Heart right ventricle (tissue), 16 donors: ENCODE measurements around the gene MATCAP1. TPM values are rescaled to one million over a fixed set of nuclear protein-coding genes. Genes with fewer than 3 reads are reported as not detected.

Experiments used
- ATAC-seq, 8 donors: fragments of 200-7000 bp; cut with Tn5 transposase; one replicate each; pipeline ENCODE4 v1.9.1; 2020; ENCODE audit warnings: mild to moderate bottlenecking in 8 of 8, moderate library complexity in 8 of 8, moderate number of reproducible peaks in 1 of 8
- DNase-seq, 2 donors: peaks; one replicate each; pipeline ENCODE4 v3.0.0-alpha.2; 2020
- H3K27ac ChIP-seq, 10 donors: fragments of 200-600 bp; sonication (generic) in 2 of 10; one replicate each; pipeline versions ENCODE4 v1.5.0 to v1.8.0; 2020 to 2022; ENCODE audit warnings: mild to moderate bottlenecking in 3 of 10
- H3K27me3 ChIP-seq, 7 donors: fragments of 200-600 bp; one replicate each; pipeline ENCODE4 v1.8.0; 2021 to 2022; ENCODE audit warnings: mild to moderate bottlenecking in 2 of 7
- H3K36me3 ChIP-seq, 9 donors: fragments of 200-600 bp; sonication (generic) in 1 of 9; one replicate each; pipeline versions ENCODE4 v1.5.0 to v1.8.0; 2020 to 2022; ENCODE audit warnings: mild to moderate bottlenecking in 2 of 9
- H3K4me1 ChIP-seq, 9 donors: fragments of 200-600 bp; sonication (generic) in 1 of 9; one replicate each; pipeline versions ENCODE4 v1.5.0 to v1.8.0; 2020 to 2022; ENCODE audit warnings: mild to moderate bottlenecking in 4 of 9
- H3K4me3 ChIP-seq, 10 donors: fragments of 200-600 bp; sonication (generic) in 2 of 10; one replicate each; pipeline versions ENCODE4 v1.5.0 to v1.8.0; 2020 to 2022; ENCODE audit warnings: mild to moderate bottlenecking in 7 of 10, moderate library complexity in 2 of 10
- H3K9me3 ChIP-seq, 11 donors: fragments of 200-600 bp in 10 of 11; sonication (generic) in 2 of 11; one replicate each; pipeline versions ENCODE4 v1.5.0 to v1.8.0; 2013 to 2022; ENCODE audit warnings: mild to moderate bottlenecking in 2 of 11, control low read depth in 1 of 11, moderate library complexity in 1 of 11
- CTCF ChIP-seq, 9 donors: fragments of 200-600 bp; sonication (generic) in 2 of 9; IDR thresholded peaks; one replicate each; pipeline versions ENCODE4 v1.5.0 to v1.8.0; 2021 to 2022; ENCODE audit warnings: antibody characterized with exemption in 9 of 9, mild to moderate bottlenecking in 5 of 9, moderate library complexity in 1 of 9
- WGBS, 2 donors: extraction: QIAGEN DNeasy Blood & Tissue Kit; methylation state at CpG; one replicate each; pipeline ENCODE4 v1.1.7; 2013; ENCODE audit warnings: inconsistent platforms in 1 of 2; 5-methylcytosine and 5-hydroxymethylcytosine counted together
- intact Hi-C, 10 donors: fragments of 100-400 bp; cut with DNase I; formaldehyde crosslinking; loops; one replicate each; pipeline versions ENCODE4 v1.11.1 to v1.14.2; 2022
- polyA plus RNA-seq, 2 donors: library from polyadenylated mRNA; stranded (reverse); fragments of 200-250 nt; gene quantifications; one replicate each; pipeline ENCODE4 v1.2.3, GENCODE V29; 2013
- total RNA-seq, 10 donors: library from RNA; stranded (reverse); fragmentation: NEBNext Ultra II Directional in 3 of 10; extraction: Animal tissue kit (Norgen Biotek cat#: 25700) in 3 of 10; gene quantifications; one replicate each; pipeline versions ENCODE4 v1.2.1 to v1.2.4, GENCODE V29; 2021 to 2023
- donor health status: Arrhythmogenic right ventricular cardiomyopathy.
- donor health status: ischemic (EF 13 %, LVEDD 7.1; RV severe dilation, severe dysfunction).
- donor health status: healthy with polysubstance abuse.
- donor health status: DM: no; HTN: yes; CAD: no.
- donor health status: DM: no; HTN: no; CAD: no.
- donor health status: ischemic (EF 25% LVEDD 6.9; RV normal size, moderate dysfunction).
- donor health status: ischemic (EF 25% LVEDD 5.7; RV mildly dilated, moderate dysfunction).
- donor health status: healthy.
- donor health status: DM: yes; HTN: yes; CAD: no.
- donor health status: Ischemic cardiomyopathy.
- donor health status: ischemic (EF 35%, LVEDD 5.7; RV mildly dilated, moderate dysfunction).
- donor health status: nonischemic (EF 11% LVEDD 7.7; RV severe dilation, severe dysfunction).
- donor health status: DM: yes; HTN: yes; CAD: no.
- donor health status: PGD.
- donor health status: ischemic (EF 29% LVEDD 5.4; RV normal size, mild dysfunction).
- donor health status: nonischemic (EF 23%, LVEDD 6.1; RV moderate dilation, normal function).

Gene MATCAP1
- total and polyA plus RNA-seq, 12 donors, result 8.0 to 30.9 (median 13.1) TPM

GRCh38 chr16:67201411-67202345, 17.9 kb upstream of the MATCAP1 start:
- no peaks in the 10 kb centered on the region for H3K27me3 ChIP-seq
- no peak overlapping the region for H3K27ac ChIP-seq
- H3K4me3 ChIP-seq, result no peak overlapping the region
- no peak for ATAC-seq
- H3K36me3 ChIP-seq, result peaks cover 0 to 78% (median 18%) of the 10 kb centered on the region in 9 donors
- no peak for DNase-seq
- peaks cover 0 to 24% (median 11%) of the 10 kb centered on the region in 9 donors for H3K4me1 ChIP-seq
- no peaks in the 10 kb centered on the region for H3K9me3 ChIP-seq
- TF ChIP-seq CTCF (IDR thresholded peaks at IDR 0.05), result no peak
- intact Hi-C loops, result no loop called here
- WGBS, 2 donors, result 94% methylated on average over 40 of the region's 40 CpGs

GRCh38 chr16:67200491-67200890, 16.7 kb upstream of the MATCAP1 start:
- DNase-seq (no peak), ATAC-seq (no peak)
- H3K4me3 ChIP-seq, result no peak overlapping the region
- peaks cover 3 to 87% (median 30%) of the 10 kb centered on the region in 9 donors for H3K36me3 ChIP-seq
- H3K27me3 ChIP-seq, result no peaks in the 10 kb centered on the region
- no peaks in the 10 kb centered on the region for H3K9me3 ChIP-seq
- intact Hi-C loops, result no loop called here
- peaks cover 0 to 28% (median 11%) of the 10 kb centered on the region in 9 donors for H3K4me1 ChIP-seq
- no peak overlapping the region for H3K27ac ChIP-seq
- WGBS, 2 donors, result 87 to 94% methylated on average over 8 of the region's 8 CpGs
- no peak for TF ChIP-seq CTCF (IDR thresholded peaks at IDR 0.05)

GRCh38 chr16:67199808-67200198, 16.0 kb upstream of the MATCAP1 start:
- H3K27ac ChIP-seq, result no peak overlapping the region
- DNase-seq (no peak), ATAC-seq (peak in 3 of 8 donors; percentile 4 to 15 (median 7))
- H3K4me3 ChIP-seq, result no peak overlapping the region
- no peaks in the 10 kb centered on the region for H3K27me3 ChIP-seq
- peak in 1 of 9 donors; percentile 18 for TF ChIP-seq CTCF (IDR thresholded peaks at IDR 0.05)
- intact Hi-C loops, result no loop called here
- H3K36me3 ChIP-seq, result peaks cover 3 to 93% (median 37%) of the 10 kb centered on the region in 9 donors
- H3K9me3 ChIP-seq, result no peaks in the 10 kb centered on the region
- 43 to 50% methylated on average over 22 of the region's 22 CpGs for WGBS, 2 donors
- H3K4me1 ChIP-seq, result peaks cover 0 to 30% (median 11%) of the 10 kb centered on the region in 9 donors

GRCh38 chr16:67199011-67199807, 15.4 kb upstream of the MATCAP1 start, which contains the start of gene ELMO3:
Gene ELMO3, plus strand, starts transcription at chr16:67199131. Its CDS starts 196 bp downstream, at chr16:67199327.
- Histone ChIP-seq H3K36me3 (peaks cover 3 to 97% (median 43%) of the 10 kb centered on the region in 9 donors), H3K27me3 (no peaks in the 10 kb centered on the region), H3K4me1 (peaks cover 0 to 36% (median 11%) of the 10 kb centered on the region in 9 donors), H3K9me3 (no peaks in the 10 kb centered on the region), H3K4me3 (no peak within 1 kb of the TSS), H3K27ac (no peak within 1 kb of the TSS)
- ATAC-seq, result peak in 7 of 8 donors; percentile 5 to 21 (median 12)
- no peak for DNase-seq
- intact Hi-C loops, result no loop called here
- peak in 8 of 9 donors; percentile 14 to 48 (median 30) for TF ChIP-seq CTCF (IDR thresholded peaks at IDR 0.05)
- WGBS, 2 donors, result 50 to 59% methylated on average over 58 to 61 of the region's 61 CpGs
